K562 treated with DMSO at 1 percent for 48 hours (cell line): ENCODE data around the gene SIAH3. TPM values are rescaled to one million over a fixed set of nuclear protein-coding genes. Genes with fewer than 3 reads are reported as not detected.

ENCODE experiments used
- total RNA-seq: library from RNA; unstranded; fragments of 300-600 nt; gene quantifications from 2 replicates; pipeline ENCODE4 v1.2.3, GENCODE V29; 2022; ENCODE audit warnings: low replicate concordance; ENCODE audit errors: extremely low read depth

Gene SIAH3
- not detected in 2 replicates for total RNA-seq

GRCh38 chr13:45851171-45851921 lies at the start of gene SIAH3:
SIAH3 (minus strand) TSS chr13:45851753; CDS start chr13:45851629, 124 bp downstream.

Other genes starting within 250 kb of the SIAH3 start
- not detected in 2 replicates for gene ERICH6B, start 236.0 kb downstream of the SIAH3 start, total RNA-seq
- gene CBY2, start 149.4 kb downstream of the SIAH3 start, total RNA-seq, result not detected in 2 replicates
- gene ZC3H13, start 201.0 kb upstream of the SIAH3 start, total RNA-seq, result not detected in 2 replicates